GM20000 (cell line): ENCODE results near the gene PTGER1.

Experiments
- DNase-seq: peaks from one replicate; pipeline ENCODE4 v3.0.0; 2012; ENCODE audit warnings: low spot score
- CTCF ChIP-seq: IDR thresholded peaks from 2 replicates; pipeline ENCODE4 v1.5.1; 2012; ENCODE audit warnings: mild to moderate bottlenecking, control low read depth; ENCODE audit errors: extremely low read depth, missing control alignments

PTGER1 gene

GRCh38 chr19:14497228-14497921, 22.2 kb upstream of the PTGER1 start:
- no peak for TF ChIP-seq CTCF
- no peak for DNase-seq

- no peak for DNase-seq
These were observed 21.7 kb upstream of the PTGER1 start for GRCh38 chr19:14496834-14497227.

GRCh38 chr19:14496029-14496833, 21.1 kb upstream of the PTGER1 start, which contains the start of gene GIPC1:
GIPC1 (minus strand) TSS chr19:14496127; CDS start chr19:14482976, 13,151 bp downstream.
- peak; percentile 99 for DNase-seq
- TF ChIP-seq CTCF: no peak

More at GRCh38 chr19:14496834-14497227, 21.7 kb upstream of the PTGER1 start:
- TF ChIP-seq CTCF: no peak

GRCh38 chr19:14495672-14496028, 20.5 kb upstream of the PTGER1 start:
- TF ChIP-seq CTCF: no peak
- peak; percentile 48 for DNase-seq

- TF ChIP-seq CTCF: no peak
- DNase-seq: no peak
These were observed 19.9 kb upstream of the PTGER1 start for GRCh38 chr19:14494910-14495671.

- TF ChIP-seq CTCF: no peak
- DNase-seq: no peak
These were observed 19.3 kb upstream of the PTGER1 start for GRCh38 chr19:14494411-14494810.
